Fibroblast of mammary gland (primary cell): Measurements from ENCODE around the gene INHBC.
A peak's percentile ranks its signal among the peaks of the same experiment; 100 is the strongest.

Source experiments
- DNase-seq: peaks from one replicate; pipeline ENCODE4 v3.0.0-alpha.2; 2010; ENCODE audit warnings: low read depth
- H3K4me3 ChIP-seq: 2 replicates; pipeline ENCODE4 v1.5.1; 2011; ENCODE audit warnings: low read depth, mild to moderate bottlenecking, low read length, moderate library complexity; ENCODE audit not compliant: control insufficient read depth
- CTCF ChIP-seq: conservative IDR thresholded peaks from 2 replicates; pipeline ENCODE4 v1.5.1; 2011; ENCODE audit warnings: low read depth, low read length, inconsistent platforms; ENCODE audit not compliant: control insufficient read depth, insufficient read depth

The INHBC gene

GRCh38 chr12:57462251-57462911, 27.8 kb downstream of the INHBC start:
- peak; percentile 91 for TF ChIP-seq CTCF
- DNase-seq, result peak; percentile 86

GRCh38 chr12:57462912-57463253, 28.3 kb downstream of the INHBC start:
- no peak for TF ChIP-seq CTCF
- no peak for DNase-seq
- H3K4me3 ChIP-seq, result no peak overlapping the region

More at GRCh38 chr12:57462251-57462911, 27.8 kb downstream of the INHBC start:
- peak overlapping the region; percentile 71 for H3K4me3 ChIP-seq

- no peak overlapping the region for H3K4me3 ChIP-seq
- no peak for DNase-seq
- TF ChIP-seq CTCF, result no peak
These were observed 30.0 kb downstream of the INHBC start for GRCh38 chr12:57464569-57464968.

GRCh38 chr12:57465030-57465746, 30.6 kb downstream of the INHBC start:
- TF ChIP-seq CTCF, result no peak
- DNase-seq, result no peak

GRCh38 chr12:57465747-57466505, 31.3 kb downstream of the INHBC start:
- DNase-seq, result no peak
- TF ChIP-seq CTCF, result no peak

More at GRCh38 chr12:57465030-57465746, 30.6 kb downstream of the INHBC start:
- H3K4me3 ChIP-seq, result no peak overlapping the region

GRCh38 chr12:57467212-57467874, 32.8 kb downstream of the INHBC start:
- DNase-seq, result no peak
- H3K4me3 ChIP-seq, result no peak overlapping the region
- TF ChIP-seq CTCF, result no peak

More at GRCh38 chr12:57465747-57466505, 31.3 kb downstream of the INHBC start:
- H3K4me3 ChIP-seq, result no peak overlapping the region
